Measurements from ENCODE around the gene PLEKHA1.

PLEKHA1 gene

DNA sequence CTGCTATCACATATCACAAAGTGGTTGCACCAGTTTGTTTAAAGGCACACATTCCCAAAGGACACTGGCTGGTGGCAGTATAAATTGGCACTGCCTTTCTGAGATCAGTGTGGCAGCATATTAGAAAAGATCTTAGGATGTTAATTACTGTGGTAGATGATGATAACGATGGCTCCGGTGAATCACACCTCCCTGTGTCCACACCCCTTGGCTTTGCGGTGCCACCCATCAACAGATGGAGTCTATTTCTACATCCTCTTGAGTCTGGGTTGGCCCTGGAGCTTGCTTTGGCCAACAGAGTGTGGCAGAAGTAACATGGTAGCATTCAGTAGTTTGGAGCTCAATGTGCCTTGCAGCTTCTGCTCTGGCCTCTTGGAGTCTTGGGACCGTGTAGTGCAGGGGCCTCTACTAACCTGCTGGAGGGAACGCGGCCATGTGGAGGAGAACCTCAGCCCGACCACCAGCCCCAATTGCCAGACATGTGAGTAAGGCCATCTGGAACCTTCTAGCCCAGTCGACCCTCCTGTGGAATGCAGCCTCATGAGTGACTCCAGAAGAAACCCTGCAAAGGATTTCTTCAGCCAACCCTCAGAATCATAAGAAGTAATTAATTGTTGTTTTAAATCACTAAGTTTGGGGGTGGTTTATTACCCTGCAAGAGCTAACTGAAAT, 27.2 kb upstream of the PLEKHA1 start:
- DNase-seq: no peak

DNA sequence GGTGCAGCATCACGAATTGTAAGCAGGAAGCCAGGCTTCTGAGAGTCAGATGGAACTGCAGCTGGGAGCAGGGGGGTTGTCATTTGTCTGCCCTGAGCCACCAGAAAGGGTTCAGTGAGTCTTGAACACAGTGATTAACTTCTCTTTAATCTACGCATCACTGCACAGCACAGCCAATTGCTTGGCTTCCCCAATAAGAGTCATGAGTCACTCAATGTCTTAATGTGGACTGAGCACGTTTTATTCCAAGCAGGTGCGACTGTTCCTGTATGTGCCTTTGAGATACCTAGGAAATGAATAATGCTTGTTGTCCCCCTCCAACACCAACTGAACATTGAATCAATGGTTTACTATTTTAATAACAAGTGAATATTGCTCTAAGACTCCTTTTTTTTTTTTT, 26.0 kb upstream of the PLEKHA1 start:
- DNase-seq: no peak

DNA sequence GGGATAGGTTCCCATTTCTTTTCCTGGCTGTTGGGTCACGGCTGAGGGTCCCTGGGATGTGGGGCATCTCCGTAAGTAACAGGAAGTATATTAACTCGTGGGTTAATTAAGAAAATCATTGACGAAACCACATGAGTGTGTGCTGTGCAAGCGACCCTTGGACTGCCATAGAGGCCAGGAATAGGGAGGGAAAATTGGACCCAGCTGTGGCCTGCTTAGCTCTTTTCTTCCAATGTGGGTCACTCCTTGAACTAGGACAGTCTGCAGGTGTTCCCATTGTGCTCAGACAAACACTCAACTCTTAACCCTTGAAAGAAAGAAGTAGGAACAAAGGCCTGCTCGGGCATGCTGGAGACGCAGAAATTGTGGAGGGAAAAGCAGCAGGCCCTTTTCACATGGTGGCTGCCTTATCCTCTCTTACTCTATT, 25.6 kb upstream of the PLEKHA1 start:
- DNase-seq: no peak

DNA sequence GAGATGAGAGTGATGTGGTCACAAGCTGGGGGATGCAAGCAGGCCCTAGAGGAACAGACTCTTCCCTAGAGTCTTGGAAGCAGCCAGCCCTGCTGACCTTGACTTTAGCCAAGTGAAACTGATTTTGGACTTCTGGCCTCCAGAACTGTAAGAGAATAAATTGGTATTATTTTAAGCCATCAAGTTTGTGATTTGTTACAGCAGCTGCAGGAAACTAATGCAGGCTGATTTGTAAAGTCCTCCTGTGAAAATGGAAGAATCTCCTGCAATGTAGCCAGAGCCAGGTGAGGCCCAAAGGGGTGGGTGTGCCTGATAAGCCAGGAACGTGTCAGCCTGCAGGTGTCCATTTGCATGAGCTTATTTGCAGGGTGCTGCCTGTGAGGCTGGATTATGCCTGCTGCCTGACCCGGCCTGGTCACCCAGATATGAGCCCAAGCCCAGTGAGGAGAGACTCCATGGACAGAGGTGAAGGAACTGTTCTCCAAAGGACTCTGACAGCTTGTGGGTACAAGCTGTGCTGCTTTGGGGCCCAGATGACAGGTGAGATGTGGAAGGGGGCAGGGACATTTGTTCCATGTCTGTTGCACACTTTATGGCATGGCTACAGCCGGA, 24.6 kb upstream of the PLEKHA1 start:
- no peak for DNase-seq

DNA sequence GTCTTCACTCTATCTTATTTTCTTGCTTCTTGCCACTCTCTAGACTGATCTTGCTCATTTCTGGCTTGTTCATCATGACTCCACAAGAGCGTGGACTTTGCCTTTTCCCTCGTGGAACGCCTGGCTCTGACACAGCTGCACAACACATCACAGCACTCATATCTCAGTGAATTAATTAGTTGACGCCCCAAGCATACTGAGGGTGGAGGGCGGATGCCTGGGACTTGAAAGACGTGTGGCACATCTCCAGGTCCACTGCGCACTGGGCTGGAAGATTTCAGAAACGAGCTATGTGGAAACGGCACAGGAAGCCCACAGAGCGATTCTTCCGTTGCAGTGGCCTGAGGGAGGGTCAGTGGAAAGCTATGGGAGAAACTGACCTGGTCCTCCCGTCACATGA, 23.6 kb upstream of the PLEKHA1 start:
- DNase-seq: no peak

DNA sequence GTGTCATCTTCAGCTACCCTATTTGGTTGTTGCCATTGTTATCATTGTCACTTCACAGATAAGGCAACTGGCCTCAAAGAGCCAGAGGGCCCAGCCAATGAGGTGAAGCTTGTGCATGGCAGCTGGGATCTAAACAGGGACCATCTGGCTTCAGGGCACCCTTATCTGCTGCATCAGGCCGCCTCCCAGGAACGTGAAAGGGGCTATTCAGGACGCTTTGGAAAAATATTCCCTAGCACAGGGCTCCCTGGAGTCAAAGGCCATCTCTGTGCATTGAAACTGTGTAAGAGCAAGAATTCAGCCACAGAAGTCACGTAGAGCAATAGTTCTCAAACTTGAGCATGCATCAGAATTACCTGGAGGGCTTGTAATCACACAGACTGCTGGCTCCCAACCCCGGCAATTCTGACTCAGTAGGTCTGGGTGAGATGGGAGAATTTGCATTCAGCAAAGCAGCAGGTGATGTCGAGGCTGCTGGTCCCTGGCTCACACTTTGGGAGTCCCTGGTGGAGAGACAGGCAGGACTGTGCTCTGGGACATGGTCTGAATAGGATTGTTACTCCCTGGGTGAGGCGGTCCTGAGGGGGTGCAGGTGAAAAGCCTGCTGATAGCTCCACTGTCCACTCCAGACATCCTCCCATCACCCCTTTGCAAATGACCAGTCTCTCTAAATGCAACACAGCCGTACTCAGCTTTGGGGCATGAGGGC, 21.5 kb upstream of the PLEKHA1 start:
- DNase-seq: no peak

DNA sequence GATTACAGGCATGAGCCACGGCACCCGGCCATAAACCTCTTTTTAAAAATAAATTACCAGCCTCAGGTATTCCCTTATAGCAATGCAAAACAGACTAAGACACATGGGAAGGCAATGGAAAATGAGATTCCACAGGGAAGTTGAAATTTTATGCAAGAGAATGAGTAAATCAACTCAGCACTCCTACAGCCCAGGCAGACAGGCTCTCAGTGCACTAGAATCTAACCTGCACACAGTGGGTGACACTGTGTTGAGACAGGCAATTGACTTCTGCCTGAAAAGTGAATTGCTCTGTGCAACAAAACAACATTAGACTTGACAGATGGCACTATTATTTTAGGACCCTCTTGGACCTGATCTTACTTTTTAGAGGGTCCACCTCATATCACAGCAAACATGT, 20.1 kb upstream of the PLEKHA1 start:
- DNase-seq: no peak

DNA sequence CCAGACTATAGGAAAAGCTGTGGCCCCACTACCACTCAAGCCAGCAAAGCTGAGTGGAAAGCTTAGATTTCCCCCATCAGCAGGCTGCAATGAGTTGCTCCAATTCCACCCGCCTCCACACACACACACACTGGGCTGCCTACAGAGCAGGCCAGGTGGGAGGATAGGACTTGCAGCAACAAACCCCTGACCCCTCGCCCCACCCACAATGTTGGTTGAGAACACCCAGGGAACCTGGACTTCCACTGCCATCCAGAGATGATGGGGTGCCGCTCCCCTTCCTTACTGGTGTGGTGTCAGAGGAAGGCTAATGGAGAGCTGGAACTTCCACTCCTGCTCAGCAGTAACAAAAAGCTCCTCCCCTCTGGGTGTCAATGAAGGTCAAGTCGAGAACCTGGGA, 16.8 kb upstream of the PLEKHA1 start:
- DNase-seq: no peak

DNA sequence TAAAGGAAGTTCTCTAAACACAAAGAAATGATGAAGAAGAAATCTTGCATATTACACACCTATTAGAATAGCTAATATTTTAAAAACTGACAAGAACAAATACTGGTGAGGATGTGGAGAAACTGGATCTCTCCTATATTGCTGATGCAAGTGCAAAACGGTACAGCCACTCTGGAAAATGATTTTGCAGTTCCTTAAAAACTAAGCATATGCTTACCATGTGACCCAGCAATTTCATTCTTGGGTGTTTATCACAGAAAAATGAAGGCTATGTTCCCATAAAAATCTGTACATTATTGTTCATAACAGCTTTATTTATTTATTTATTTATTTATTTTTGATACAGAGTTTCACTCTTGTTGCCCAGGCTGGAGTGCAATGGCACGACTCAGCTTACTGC, 14.9 kb upstream of the PLEKHA1 start:
- DNase-seq: no peak

DNA sequence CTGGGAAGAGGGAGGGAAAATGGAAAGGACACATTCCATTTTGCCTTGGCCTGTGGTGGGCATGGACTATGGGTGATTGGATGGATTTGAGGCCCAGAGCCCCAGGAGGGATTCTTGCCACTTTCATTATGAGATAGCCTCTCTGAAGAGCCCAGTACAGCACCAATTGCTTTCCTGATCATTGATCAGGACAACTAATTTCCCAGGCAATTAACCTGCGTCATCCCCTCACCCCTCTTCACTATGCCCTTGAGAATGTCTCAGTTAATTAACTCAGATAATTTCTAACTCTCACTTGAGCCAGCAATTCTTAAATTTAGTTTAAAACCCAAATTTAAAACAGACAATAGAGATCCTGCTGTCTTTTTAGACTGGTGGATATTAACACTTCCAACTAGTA, 13.5 kb upstream of the PLEKHA1 start:
- DNase-seq: no peak

DNA sequence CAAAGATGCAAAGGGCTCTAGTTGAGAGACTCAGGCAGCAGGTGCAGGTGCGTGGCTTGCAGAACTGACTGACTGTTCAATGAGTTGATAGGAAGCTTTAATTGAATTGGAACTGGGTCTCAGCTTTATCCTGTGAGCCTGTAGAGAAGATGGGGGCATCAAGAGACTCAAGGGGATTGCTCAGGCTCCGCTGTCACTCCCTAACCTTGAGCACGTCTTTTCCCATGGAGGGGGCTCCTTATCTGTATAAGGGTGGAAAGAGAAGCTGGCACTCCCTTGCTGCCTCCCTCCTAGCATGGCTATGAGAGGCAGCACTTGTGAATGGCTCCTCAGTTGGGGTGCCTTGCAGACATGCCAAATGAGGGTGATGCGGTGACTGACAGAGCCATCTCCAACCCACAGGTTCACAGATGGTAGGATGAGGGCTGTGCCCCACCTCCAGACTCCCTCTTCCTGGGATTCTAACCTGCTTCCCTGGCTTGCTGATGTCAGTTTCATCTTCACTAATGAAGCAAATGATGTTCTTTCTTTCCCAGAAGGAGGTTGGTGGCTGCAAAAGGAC, 12.4 kb upstream of the PLEKHA1 start:
- DNase-seq: no peak

DNA sequence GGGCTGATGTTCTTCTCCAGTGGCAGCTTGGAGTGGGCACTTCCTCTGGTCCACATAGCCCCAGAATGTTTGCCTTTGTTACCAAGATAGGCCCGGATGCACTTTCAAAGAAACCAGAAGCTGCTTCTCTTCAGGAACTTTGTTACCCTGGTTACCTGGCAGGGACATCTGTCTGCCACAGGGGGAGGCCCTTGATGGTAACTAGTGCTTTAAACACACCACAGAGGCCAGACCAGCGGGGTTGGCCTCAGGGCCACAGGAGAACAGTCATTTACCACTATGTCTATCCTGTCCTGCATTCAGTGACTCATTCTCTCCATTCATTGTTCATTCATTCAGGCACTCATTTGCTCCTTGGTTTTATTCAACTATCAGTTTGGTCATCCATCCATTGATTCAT, 11.9 kb upstream of the PLEKHA1 start:
- DNase-seq: no peak

DNA sequence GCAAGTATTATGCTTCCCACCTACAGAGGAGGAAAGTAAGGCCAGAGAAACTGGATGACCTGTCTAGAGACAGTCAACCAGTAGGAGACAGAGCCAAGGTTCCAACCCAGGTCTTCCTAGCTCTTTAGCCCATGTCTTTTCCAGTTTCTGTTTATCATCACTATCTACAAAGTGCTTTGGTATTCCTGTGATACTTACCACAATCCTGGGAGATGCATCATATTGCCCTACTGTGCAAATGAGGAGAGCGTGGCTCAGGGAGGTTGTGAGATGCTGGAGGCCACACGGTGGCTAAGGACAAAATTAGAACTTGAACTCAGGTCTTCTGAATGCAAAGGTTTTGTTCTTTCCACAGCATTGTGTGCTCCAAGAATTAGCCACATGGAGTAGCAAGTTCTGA, 11.2 kb upstream of the PLEKHA1 start:
- DNase-seq: no peak

DNA sequence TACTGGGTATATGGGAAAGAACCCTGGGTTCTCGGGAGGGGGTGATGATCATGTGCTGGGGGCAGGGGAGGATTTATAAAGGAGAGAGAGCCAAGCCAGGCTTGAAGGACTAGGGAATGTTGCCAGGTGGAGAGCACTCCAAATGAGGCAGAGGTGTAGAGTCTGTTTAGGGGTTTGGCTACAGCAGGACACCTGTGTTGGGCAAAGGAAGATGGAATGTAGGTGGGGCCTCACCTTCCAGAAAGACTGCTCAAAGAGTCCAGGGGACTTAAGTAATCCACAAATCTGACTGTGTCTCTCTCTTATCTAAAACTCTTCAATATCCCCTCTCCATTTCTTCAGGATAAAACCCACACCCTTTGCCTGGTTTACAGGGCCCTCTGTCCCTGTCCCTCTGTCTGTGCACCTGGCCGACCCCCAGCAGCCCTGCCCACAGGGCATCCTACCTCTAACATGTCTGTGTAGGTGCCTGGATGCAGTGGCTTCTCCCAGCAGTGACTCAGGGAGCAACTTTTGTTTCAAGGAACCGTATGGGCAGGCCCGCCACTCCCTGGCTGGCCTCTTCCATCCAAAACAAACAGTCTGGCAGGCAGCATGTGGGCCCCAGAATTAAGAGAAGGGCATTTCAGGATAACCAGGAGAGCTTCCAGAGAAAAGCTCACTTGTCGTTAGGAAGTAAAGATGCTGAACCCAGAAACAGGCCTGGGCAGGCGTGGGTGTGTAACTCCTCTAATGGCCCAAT, 10.6 kb upstream of the PLEKHA1 start:
- no peak for DNase-seq

DNA sequence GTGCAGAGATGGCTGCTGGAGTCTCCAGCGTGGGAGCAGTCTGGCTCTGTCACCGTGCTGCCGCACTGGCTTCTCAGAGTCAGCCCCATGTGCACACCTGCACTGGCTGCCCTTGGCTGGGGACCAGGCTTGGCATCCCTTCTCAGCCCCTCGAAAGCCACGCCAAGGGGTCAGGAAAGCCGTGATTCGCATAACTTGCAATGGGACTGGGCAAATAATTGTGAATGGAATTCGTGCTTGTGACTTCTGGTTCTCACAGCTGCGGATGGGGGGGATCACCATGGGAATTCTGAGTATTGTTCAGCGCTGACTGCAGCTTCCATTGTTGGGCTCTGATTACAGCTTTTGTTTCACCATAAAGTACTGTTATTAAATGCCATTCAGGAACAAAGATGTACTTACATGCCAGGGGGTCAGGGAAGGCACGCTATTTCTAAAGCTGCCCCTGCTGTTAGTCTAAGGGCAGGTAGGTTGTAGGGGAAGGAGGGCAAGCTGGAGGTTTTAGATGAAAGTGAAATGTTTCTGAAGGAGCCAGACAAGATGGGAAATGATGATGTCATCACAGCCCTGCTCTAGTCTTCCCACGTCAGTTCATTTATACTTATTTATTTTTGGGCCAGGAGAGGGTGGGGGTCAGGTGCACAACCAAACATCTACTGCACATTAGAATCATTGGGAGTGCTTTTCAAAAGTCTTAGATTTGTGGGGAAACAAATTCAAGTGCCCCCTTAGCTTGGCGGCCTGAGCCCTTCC, 5.8 kb upstream of the PLEKHA1 start:
- DNase-seq: no peak

DNA sequence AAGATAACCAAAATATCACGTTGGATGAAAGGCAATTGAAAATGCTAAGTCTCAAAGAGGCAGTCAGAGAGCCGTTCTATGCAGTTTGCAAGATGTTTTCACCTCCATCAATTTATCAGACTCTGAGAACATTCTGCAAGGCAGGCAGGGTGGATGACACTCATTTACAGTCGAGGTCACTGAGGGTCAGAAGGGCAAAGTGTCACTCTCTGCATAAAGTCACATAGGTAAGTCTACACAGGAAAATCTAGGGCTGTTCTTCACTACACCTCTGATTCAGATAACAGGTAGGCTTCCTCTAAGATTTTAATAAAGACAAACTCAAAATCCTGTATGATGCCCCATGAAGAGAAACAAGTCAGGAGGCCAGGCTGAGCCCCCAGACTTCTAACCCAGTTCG, 1.4 kb upstream of the PLEKHA1 start:
- no peak for DNase-seq

DNA sequence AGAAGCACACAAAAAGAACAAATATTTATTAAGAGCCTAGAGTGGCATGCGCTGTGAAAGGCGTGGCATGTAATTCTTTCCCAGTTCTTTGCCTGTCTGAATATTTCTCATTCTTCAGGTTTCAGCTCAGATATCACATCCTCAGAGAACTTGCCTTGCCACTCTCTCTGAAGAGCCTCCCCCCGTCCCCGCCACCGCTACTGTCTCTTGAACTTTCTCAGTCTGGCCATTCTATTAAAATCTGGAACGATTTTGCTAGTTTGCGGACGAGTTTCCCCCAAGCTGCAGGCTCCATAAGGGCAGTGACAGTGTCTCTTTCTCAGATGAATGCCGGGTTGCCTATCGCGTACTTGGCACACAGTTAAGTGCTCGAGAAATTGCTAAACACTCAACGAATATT, 787 bp upstream of the PLEKHA1 start:
- DNase-seq: no peak

DNA sequence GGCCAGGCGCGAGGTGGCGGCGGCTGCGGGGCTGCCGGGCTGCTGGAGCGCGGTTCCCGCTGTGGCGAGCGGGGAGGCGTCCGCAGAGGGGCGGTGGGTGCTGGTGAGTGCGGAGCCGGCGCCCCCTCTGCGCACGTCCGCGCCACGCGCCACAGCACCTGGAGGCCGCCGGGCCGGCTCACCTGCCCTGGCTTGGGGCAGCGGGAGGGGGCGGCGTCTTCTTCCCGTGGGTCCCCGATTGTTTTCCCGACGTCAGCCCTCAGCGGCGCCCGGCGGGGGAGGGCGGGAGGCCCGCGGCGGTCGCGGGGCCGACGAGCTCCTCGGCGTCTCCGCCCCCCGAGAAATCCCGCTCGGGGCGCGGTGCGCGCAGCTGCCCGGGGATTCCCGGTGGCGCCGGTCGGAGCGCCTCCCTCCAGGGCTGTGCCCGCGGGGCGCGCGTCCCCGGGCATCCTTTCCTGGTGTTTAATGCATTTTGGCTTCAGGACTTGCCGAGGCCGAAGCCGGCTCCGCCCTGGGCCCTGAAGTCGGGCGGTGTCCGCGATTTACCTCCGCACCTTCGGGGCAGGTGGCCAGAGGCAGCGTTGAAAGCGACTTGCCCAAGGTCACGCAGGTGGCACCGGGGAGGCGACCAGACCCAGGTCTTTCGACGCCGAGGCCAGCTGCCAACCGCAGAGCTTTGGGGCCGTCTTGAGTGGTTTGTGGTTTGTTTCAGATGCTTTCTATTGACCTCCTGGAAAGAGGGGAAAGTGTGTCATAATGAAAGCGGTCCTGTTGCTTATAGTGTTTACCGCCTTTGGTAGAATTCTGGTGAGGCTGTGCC, 561 bp downstream of the PLEKHA1 start:
- peak; percentile 76 for DNase-seq

DNA sequence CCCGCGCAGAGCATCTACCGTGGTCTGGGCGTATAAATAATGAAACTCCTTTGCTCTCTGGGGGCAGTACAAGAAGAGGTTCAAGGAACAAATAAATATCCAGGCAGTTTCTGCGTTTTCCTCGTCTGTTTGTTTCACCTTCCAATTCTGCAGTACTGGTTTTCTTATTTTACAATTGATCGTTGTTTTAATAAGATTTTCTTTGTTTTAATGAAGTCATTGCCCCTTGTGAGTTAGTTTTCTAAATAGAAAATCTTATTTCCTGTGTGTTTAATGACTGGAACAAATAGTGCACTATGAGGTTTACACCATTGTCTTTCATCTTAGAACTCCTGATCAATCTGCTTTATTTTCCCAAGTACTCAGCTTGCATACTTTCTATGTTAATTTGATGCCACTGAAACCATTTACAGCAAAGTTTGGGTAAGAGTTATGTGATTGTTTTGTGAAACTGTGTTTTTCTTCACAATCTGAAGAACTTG, 1.2 kb downstream of the PLEKHA1 start:
- DNase-seq: no peak

DNA sequence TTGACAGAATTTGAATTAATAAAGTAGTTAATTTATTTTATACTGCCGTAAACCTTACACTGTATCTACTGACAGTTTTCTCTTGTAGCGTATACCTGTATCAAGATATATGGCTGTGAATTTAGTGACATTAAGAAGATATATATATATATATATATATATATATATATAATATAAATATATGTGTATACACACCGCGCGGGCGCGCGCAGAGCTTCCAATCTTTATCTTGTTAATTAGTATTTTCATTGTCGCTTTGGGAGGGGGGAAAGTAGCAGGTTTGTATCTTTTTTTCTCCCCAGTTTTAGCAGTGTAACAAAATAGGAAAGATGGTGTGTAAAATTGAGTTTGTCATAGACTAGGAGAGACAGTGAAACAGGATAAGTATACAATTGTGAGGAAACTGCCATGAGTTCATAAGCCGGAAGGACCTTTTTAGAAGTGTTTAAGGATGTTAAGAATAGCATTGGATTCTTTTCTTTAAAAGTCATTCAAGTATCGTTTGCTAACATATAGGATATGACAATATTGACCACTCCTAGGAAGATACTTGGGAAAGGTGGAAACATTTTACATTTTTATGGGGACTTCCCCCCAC, 2.0 kb downstream of the PLEKHA1 start:
- DNase-seq: no peak

DNA sequence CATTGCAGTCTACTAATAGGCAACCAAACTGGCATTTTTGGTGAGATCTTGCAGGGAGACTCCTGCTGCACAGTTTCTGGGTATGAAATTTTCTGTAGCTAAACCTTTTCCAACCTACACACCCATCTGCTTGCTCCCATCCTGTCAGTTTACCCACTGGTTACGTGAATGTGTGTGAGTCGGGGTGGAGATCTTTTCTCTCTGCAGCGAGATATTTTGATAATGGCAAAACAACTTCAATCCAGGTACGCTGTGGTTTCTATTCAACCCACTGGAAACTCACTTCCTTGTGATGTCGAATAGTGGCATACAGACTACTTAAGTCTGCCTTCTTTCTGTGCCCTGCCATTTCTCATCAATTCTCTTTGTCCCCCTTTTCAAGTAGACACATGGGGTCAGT, 4.5 kb downstream of the PLEKHA1 start:
- DNase-seq: no peak

Measured in activated CD8-positive, alpha-beta memory T cell treated with anti-CD3 and anti-CD28 coated beads, Interleukin-2, amount 50 U/mL, for 4 hours (primary cell).